Activated CD4-positive, alpha-beta T cell treated with anti-CD3 and anti-CD28 coated beads, Interleukin-2, amount 10 ng/mL, durations not matched to agents 7 days and 5 days (primary cell): ENCODE results near the gene REC114. TPM values are rescaled to one million over a fixed set of nuclear protein-coding genes. Genes with fewer than 3 reads are reported as not detected.
"Not testable (repeated sequence)": the region's sequence is repeated elsewhere in the genome, so short reads cannot be mapped to it uniquely, and the experiment has no call there.

ENCODE experiments used
- CTCF ChIA-PET: fragments of 350-600 bp; sonication (Branson Sonifier 250); formaldehyde crosslinking; loops from one replicate; lab custom pipeline; 2021; ENCODE audit warnings: antibody characterized with exemption; lab: Charles Lee
- POLR2A ChIA-PET: fragments of 350-600 bp; sonication (Branson Sonifier 250); formaldehyde crosslinking; loops from one replicate; lab custom pipeline; 2021; ENCODE audit warnings: antibody characterized with exemption; lab: Charles Lee
- DNase-seq: peaks from one replicate; pipeline ENCODE4 v3.0.0-alpha.2; 2020
- H3K27ac Mint-ChIP-seq: one replicate; pipeline ENCODE4 v1.8.0; 2021; ENCODE audit warnings: mild to moderate bottlenecking, moderate library complexity, mixed read lengths
- H3K27me3 Mint-ChIP-seq: one replicate; pipeline ENCODE4 v1.8.0; 2021; ENCODE audit warnings: mixed read lengths
- H3K36me3 Mint-ChIP-seq: one replicate; pipeline ENCODE4 v1.8.0; 2021; ENCODE audit warnings: low read depth, mixed read lengths
- H3K4me1 Mint-ChIP-seq: one replicate; pipeline ENCODE4 v1.8.0; 2021; ENCODE audit warnings: mixed read lengths
- H3K4me3 Mint-ChIP-seq: one replicate; pipeline ENCODE4 v1.8.0; 2021; ENCODE audit warnings: mild to moderate bottlenecking, moderate library complexity, mixed read lengths
- H3K9me3 Mint-ChIP-seq: one replicate; pipeline ENCODE4 v1.8.0; 2021; ENCODE audit warnings: mixed read lengths
- total RNA-seq, 2 experiments: library from RNA; stranded (reverse); gene quantifications; one replicate each; pipeline ENCODE4 v1.2.3, GENCODE V29; 2021

REC114 gene
- total RNA-seq, 2 experiments from 2014 or later = not detected

- ChIA-PET CTCF (interaction anchor here (0.6 kb wide), 1 partner anchor 235 kb away, joined by 3 read pairs; no protein-coding TSS in a partner anchor), POLR2A (interaction anchor here (0.7 kb wide), 1 partner anchor 150 kb away, joined by 3 read pairs; no protein-coding TSS in a partner anchor)
- Mint-ChIP-seq H3K27ac (no peak overlapping the region), H3K4me3 (no peak overlapping the region), H3K9me3 (no peaks in the 10 kb centered on the region), H3K36me3 (no peaks in the 10 kb centered on the region), H3K27me3 (peaks cover 45% of the 10 kb centered on the region), H3K4me1 (no peaks in the 10 kb centered on the region)
- no peak for DNase-seq
Observed at GRCh38 chr15:73467758-73468157, 24.8 kb downstream of the REC114 start.

DNA sequence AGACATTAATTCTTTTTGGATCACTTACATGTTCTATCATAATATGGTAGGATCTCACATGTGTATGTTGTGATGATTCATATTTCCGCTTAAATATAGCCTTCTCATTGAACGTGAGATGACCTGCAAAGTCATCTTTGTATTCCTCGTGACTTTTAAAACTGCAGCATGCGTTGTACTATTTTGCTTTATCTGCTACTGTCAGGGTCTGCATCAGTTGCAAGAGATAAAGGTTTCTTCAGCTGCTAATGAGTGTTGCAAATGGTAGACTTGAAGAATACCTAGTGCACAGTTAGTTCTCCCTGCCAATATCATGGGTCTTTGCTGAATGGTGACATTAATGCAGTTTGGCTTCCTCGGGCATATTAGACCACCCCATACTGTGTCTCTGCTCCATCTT is 31.8 kb downstream of the REC114 start:
- Mint-ChIP-seq H3K36me3 (no peaks in the 10 kb centered on the region), H3K27ac (no peak overlapping the region), H3K9me3 (no peaks in the 10 kb centered on the region), H3K27me3 (peaks cover 49% of the 10 kb centered on the region), H3K4me3 (no peak overlapping the region), H3K4me1 (no peaks in the 10 kb centered on the region)
- ChIA-PET CTCF (no interaction called here), POLR2A (no interaction called here)
- no peak for DNase-seq

- DNase-seq = no peak
- Mint-ChIP-seq H3K27me3 (peaks cover 35% of the 10 kb centered on the region), H3K4me1 (no peaks in the 10 kb centered on the region), H3K36me3 (no peaks in the 10 kb centered on the region), H3K9me3 (no peaks in the 10 kb centered on the region), H3K4me3 (no peak overlapping the region), H3K27ac (no peak overlapping the region)
- POLR2A ChIA-PET = no interaction called here
- CTCF ChIA-PET = no interaction called here
Observed at GRCh38 chr15:73476704-73477216, 33.8 kb downstream of the REC114 start.

- peaks cover 17% of the 10 kb centered on the region for H3K27me3 Mint-ChIP-seq
- no peak overlapping the region for H3K4me3 Mint-ChIP-seq
- H3K27ac Mint-ChIP-seq = no peak overlapping the region
- H3K4me1 Mint-ChIP-seq = no peaks in the 10 kb centered on the region
- H3K36me3 Mint-ChIP-seq = no peaks in the 10 kb centered on the region
- POLR2A ChIA-PET = no interaction called here
- DNase-seq = no peak
- CTCF ChIA-PET = no interaction called here
- H3K9me3 Mint-ChIP-seq = no peaks in the 10 kb centered on the region
Observed at GRCh38 chr15:73480050-73480449, 37.1 kb downstream of the REC114 start.

DNA sequence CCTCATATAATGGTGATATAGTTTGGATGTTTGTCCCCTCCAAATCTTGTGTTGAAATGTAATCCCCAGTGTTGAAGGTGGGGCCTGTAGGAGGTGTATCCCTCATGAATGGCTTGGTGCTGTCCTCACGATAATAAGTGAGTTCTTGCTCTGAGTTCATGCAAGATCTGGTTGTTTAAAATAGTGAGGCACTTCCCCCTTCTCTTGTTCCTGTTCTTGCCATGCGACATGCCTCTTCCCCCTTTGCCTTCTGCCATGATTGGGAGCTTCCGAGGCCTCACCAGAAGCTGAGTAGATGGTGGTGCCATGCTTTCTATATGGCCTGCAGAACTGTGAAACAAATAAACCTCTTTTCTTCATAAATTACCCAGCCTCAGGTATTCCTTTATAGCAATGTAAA is 39.2 kb downstream of the REC114 start:
- Mint-ChIP-seq H3K4me3 (no peak overlapping the region), H3K4me1 (no peaks in the 10 kb centered on the region), H3K36me3 (no peaks in the 10 kb centered on the region), H3K27ac (no peak overlapping the region), H3K27me3 (peaks cover 13% of the 10 kb centered on the region), H3K9me3 (no peaks in the 10 kb centered on the region)
- ChIA-PET CTCF (no interaction called here), POLR2A (no interaction called here)
- DNase-seq = no peak

GRCh38 chr15:73483053-73483452 is 40.1 kb downstream of the REC114 start:
- no peak overlapping the region for H3K27ac Mint-ChIP-seq
- CTCF ChIA-PET = no interaction called here
- H3K27me3 Mint-ChIP-seq = peaks cover 13% of the 10 kb centered on the region
- POLR2A ChIA-PET = no interaction called here
- H3K4me3 Mint-ChIP-seq = no peak overlapping the region
- no peaks in the 10 kb centered on the region for H3K4me1 Mint-ChIP-seq
- no peaks in the 10 kb centered on the region for H3K36me3 Mint-ChIP-seq
- DNase-seq = no peak
- no peaks in the 10 kb centered on the region for H3K9me3 Mint-ChIP-seq

- Mint-ChIP-seq H3K4me3 (no peak overlapping the region), H3K36me3 (no peaks in the 10 kb centered on the region), H3K27ac (no peak overlapping the region), H3K27me3 (peaks cover 5% of the 10 kb centered on the region), H3K4me1 (no peaks in the 10 kb centered on the region), H3K9me3 (no peaks in the 10 kb centered on the region)
- ChIA-PET CTCF (no interaction called here), POLR2A (no interaction called here)
- no peak for DNase-seq
Observed at GRCh38 chr15:73485372-73485771, 42.4 kb downstream of the REC114 start.

DNA sequence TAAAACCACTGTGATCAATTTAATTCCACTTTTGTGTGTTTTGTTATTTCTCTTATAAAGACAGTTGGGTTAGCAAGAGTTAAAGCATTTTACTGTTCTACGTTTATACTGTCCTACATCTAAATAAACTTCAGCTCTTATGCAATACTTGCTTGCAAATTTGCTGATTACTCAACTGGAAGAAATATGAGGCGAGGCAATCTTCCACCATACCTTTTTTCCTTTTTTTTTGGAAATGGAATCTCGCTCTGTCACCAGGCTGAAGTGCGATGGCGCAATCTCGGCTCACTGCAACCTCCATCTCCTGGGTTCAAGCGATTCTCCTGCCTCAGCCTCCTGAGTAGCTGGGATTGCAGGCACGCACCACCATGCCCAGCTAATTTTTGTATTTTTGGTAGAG is 42.9 kb downstream of the REC114 start:
- DNase-seq, H3K27ac Mint-ChIP-seq, H3K4me3 Mint-ChIP-seq, H3K27me3 Mint-ChIP-seq, POLR2A ChIA-PET, H3K36me3 Mint-ChIP-seq, H3K9me3 Mint-ChIP-seq, H3K4me1 Mint-ChIP-seq, CTCF ChIA-PET: not testable (repeated sequence)

DNA sequence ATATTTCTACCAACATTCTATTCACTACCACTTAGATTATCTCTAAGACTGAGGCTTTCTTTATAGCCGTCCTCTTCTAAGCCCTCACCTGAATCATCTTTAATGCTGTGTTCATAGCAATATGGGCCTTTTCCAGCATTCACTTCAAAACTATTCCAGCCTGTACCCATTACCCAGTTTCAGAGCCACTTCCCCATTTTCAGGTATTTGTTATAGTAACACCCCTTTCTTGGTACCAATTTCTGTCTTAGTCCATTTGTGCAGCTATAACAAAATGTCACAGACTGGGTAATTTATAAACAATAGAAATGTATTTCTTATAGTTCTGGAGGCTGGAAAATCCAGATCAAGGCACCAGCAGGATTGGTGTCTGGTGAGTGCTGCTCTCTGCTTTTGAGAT is 45.7 kb downstream of the REC114 start:
- POLR2A ChIA-PET = no interaction called here
- no peak overlapping the region for H3K4me3 Mint-ChIP-seq
- no peak for DNase-seq
- H3K4me1 Mint-ChIP-seq = no peaks in the 10 kb centered on the region
- H3K9me3 Mint-ChIP-seq = no peaks in the 10 kb centered on the region
- peaks cover 12% of the 10 kb centered on the region for H3K27me3 Mint-ChIP-seq
- CTCF ChIA-PET = no interaction called here
- no peak overlapping the region for H3K27ac Mint-ChIP-seq
- H3K36me3 Mint-ChIP-seq = no peaks in the 10 kb centered on the region

DNA sequence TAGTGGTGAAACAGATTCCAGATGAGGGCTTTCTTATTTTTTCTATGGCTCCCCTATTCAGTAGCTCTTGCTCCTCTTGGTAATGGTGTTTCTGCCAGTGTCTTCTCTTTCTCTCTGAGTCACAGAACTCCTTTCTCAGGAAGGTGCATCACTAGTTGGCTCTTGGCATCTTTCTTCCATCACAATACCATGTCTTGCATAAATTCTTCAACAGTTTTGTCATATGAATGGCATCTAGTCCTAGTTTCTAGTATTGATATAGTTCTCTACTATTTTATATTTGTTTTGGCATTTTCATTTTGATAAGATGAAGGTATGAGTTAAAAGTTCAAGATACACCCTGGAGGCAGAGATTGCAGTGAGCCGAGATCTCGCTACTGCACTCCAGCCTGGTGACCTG is 51.0 kb downstream of the REC114 start:
- DNase-seq = no peak
- no peaks in the 10 kb centered on the region for H3K4me1 Mint-ChIP-seq
- CTCF ChIA-PET = no interaction called here
- no peak overlapping the region for H3K27ac Mint-ChIP-seq
- no peak overlapping the region for H3K4me3 Mint-ChIP-seq
- H3K36me3 Mint-ChIP-seq = no peaks in the 10 kb centered on the region
- POLR2A ChIA-PET = no interaction called here
- no peaks in the 10 kb centered on the region for H3K9me3 Mint-ChIP-seq
- H3K27me3 Mint-ChIP-seq = peaks cover 26% of the 10 kb centered on the region

DNA sequence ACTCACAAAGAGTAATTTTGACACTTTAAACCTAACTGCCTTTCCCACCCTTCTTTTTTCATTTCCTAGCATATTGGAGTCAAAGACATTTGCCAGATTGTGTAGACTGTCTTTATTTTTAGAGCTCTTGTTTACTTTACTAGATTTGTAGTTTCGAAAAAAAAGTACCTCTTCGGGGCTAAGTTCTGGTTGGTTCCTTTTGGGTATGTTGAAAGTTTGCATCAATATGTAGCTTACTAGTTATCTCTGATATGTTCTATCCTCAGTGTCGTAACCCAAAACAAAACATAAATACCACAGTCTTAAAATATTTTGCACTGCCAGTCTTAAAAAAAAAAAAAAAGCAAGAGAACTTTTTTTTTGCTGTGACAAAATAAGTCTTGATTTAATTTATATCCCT is 52.2 kb downstream of the REC114 start:
- POLR2A ChIA-PET = no interaction called here
- CTCF ChIA-PET = no interaction called here
- DNase-seq = no peak

DNA sequence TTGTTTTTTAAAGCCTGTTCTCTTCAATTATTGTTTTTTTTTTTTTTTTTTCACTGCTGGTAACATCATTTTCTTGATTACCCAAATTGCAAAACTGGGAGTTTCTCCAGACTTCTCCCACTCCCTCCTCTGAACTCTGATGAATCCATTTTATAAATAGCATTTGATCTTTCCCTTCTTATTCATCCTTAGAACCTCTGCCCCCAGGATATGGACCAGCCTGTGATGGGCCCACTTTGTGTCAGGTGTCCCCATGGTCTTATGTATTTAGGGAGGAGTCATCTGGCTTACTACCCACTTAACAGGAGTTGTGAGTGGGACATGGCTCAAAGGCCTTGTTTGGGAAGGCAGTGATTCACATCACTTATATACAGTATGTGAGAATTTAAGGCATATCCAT is 57.7 kb downstream of the REC114 start:
- Mint-ChIP-seq H3K4me1 (no peaks in the 10 kb centered on the region), H3K36me3 (no peaks in the 10 kb centered on the region), H3K9me3 (no peaks in the 10 kb centered on the region), H3K4me3 (no peak overlapping the region), H3K27ac (no peak overlapping the region), H3K27me3 (peaks cover 27% of the 10 kb centered on the region)
- no peak for DNase-seq
- ChIA-PET POLR2A (no interaction called here), CTCF (no interaction called here)

More for the DNA sequence above, 52.2 kb downstream of the REC114 start:
- H3K27me3 Mint-ChIP-seq = peaks cover 34% of the 10 kb centered on the region
- H3K4me1 Mint-ChIP-seq = no peaks in the 10 kb centered on the region
- H3K4me3 Mint-ChIP-seq = no peak overlapping the region
- H3K27ac Mint-ChIP-seq = no peak overlapping the region
- no peaks in the 10 kb centered on the region for H3K9me3 Mint-ChIP-seq
- no peaks in the 10 kb centered on the region for H3K36me3 Mint-ChIP-seq

DNA sequence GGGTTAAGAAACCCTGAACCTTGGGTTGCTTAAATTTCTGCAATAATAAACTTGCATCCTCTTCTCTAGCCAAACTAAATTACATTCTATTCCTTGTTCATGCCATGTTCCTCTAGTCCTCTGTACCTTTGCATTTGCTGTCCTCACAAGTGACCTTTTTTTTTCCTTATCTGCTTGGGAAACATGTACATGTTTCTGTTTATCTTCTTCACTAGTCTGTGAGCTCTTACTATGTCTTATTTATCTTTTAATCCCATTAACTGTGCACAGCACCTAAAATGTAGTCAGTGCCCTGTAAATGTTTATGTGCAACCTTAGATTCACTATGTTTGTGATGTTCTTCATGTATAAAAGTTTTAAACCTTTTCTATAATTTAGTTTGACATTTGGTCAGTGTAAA is 61.9 kb downstream of the REC114 start:
- ChIA-PET CTCF (no interaction called here), POLR2A (no interaction called here)
- Mint-ChIP-seq H3K36me3 (no peaks in the 10 kb centered on the region), H3K27me3 (peaks cover 19% of the 10 kb centered on the region), H3K4me1 (no peaks in the 10 kb centered on the region), H3K9me3 (no peaks in the 10 kb centered on the region), H3K4me3 (no peak overlapping the region), H3K27ac (no peak overlapping the region)
- no peak for DNase-seq

DNA sequence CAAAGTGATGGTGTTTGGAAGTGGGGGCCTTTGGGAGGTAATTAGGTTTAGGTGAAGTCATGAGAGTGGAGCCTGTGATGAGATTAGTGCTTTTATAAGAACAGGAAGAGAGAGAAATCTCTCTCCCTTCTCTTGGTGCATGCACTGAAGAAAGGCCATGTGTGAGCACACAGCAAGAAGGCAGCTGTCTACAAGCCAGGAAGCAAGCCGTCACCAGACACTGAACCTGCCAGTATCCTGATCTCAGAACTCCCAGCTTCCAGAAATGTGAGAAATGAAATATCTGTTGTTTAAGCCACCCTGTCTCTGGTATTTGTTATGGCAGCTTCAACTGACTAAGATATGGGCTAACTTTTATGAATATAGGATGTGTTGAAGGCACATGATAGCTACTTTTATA is 72.6 kb downstream of the REC114 start:
- Mint-ChIP-seq H3K9me3 (no peaks in the 10 kb centered on the region), H3K4me3 (no peak overlapping the region), H3K36me3 (no peaks in the 10 kb centered on the region), H3K27ac (no peak overlapping the region), H3K27me3 (peaks cover 1% of the 10 kb centered on the region), H3K4me1 (peaks cover 13% of the 10 kb centered on the region)
- no peak for DNase-seq
- CTCF ChIA-PET = interaction anchor here (1.0 kb wide), 1 partner anchor 11 kb away, joined by 3 read pairs; no protein-coding TSS in a partner anchor
- POLR2A ChIA-PET = no interaction called here
